GM21528 (cell line): ENCODE data around the gene FHOD3.

Experiments
- ATAC-seq: cut with Tn5 transposase; IDR thresholded peaks from one replicate; pipeline ENCODE4 v1.9.1; 2021; ENCODE audit warnings: mild to moderate bottlenecking, moderate library complexity; ENCODE audit not compliant: unreplicated experiment, low FRiP score

The FHOD3 gene

GRCh38 chr18:36675076-36675475 lies 377.6 kb downstream of the FHOD3 start:
- ATAC-seq = no peak

- no peak for ATAC-seq
Observed at GRCh38 chr18:36675542-36675941, 378.0 kb downstream of the FHOD3 start.

GRCh38 chr18:36676629-36677028 lies 379.1 kb downstream of the FHOD3 start:
- ATAC-seq = no peak

GRCh38 chr18:36680042-36680441 lies 382.5 kb downstream of the FHOD3 start:
- ATAC-seq = no peak

GRCh38 chr18:36685580-36685979 lies 388.1 kb downstream of the FHOD3 start:
- no peak for ATAC-seq

GRCh38 chr18:36688020-36688965 lies 390.8 kb downstream of the FHOD3 start:
- ATAC-seq = no peak

- no peak for ATAC-seq
Observed at GRCh38 chr18:36692371-36692770, 394.9 kb downstream of the FHOD3 start.

- ATAC-seq = no peak
Observed at GRCh38 chr18:36692921-36693332, 395.4 kb downstream of the FHOD3 start.

GRCh38 chr18:36693931-36694620 lies 396.6 kb downstream of the FHOD3 start:
- no peak for ATAC-seq

GRCh38 chr18:36695806-36696205 lies 398.3 kb downstream of the FHOD3 start:
- ATAC-seq = no peak

GRCh38 chr18:36697905-36698304 lies 400.4 kb downstream of the FHOD3 start:
- no peak for ATAC-seq

GRCh38 chr18:36700955-36701354 lies 403.4 kb downstream of the FHOD3 start:
- ATAC-seq = no peak

GRCh38 chr18:36702401-36703013 lies 405.0 kb downstream of the FHOD3 start:
- no peak for ATAC-seq

GRCh38 chr18:36704156-36704555 lies 406.6 kb downstream of the FHOD3 start:
- no peak for ATAC-seq

GRCh38 chr18:36706134-36706881 lies 408.8 kb downstream of the FHOD3 start:
- no peak for ATAC-seq

GRCh38 chr18:36708366-36708765 lies 410.9 kb downstream of the FHOD3 start:
- no peak for ATAC-seq

GRCh38 chr18:36709315-36709714 lies 411.8 kb downstream of the FHOD3 start:
- no peak for ATAC-seq

- ATAC-seq = no peak
Observed at GRCh38 chr18:36711014-36711725, 413.7 kb downstream of the FHOD3 start.

- no peak for ATAC-seq
Observed at GRCh38 chr18:36711813-36712444, 414.4 kb downstream of the FHOD3 start.
